ENCODE data around the gene TMEM69. TPM values are rescaled to one million over a fixed set of nuclear protein-coding genes. Genes with fewer than 3 reads are reported as not detected.

Gene TMEM69
- polyA plus RNA-seq, 1 donor from 2014 or later, result 28.6 TPM

DNA sequence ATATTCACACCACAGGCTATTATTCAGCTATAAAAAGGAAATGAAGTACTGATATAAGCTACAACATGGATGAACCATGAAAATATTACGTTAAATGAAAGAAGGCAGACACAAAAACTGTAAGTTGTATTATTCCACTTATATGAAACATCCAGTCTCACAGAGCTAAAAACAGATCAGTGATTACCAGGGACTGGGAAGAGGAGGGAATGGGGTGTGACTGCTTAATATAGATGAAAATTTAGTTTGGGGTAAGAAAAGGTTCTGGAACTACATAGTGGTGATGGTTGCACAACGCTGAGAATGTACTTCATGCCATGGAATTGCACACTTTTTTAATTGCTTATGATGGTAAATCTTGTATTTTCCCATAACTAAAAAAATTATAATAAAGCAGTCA is 21.1 kb upstream of the TMEM69 start:
- no peaks in the 10 kb centered on the region for H3K9me3 ChIP-seq (ENCODE audit: low read length)
- H2AFZ ChIP-seq (ENCODE audit: low read depth, low read length), result no peak overlapping the region
- no peaks in the 10 kb centered on the region for H4K20me1 ChIP-seq (ENCODE audit: insufficient read depth)
- H3K79me2 ChIP-seq (replicated peaks; ENCODE audit: insufficient read depth, low read length), result peaks cover 82% of the 10 kb centered on the region
- H3K4me2 ChIP-seq (ENCODE audit: low read length), result no peak overlapping the region
- H3K27me3 ChIP-seq (ENCODE audit: insufficient read depth, low read depth, low read length), result no peaks in the 10 kb centered on the region
- H3K9ac ChIP-seq (ENCODE audit: low read length), result no peak overlapping the region
- no peaks in the 10 kb centered on the region for H3K9me2 ChIP-seq (ENCODE audit: insufficient read depth, low read length)
- H3F3A ChIP-seq (ENCODE audit: insufficient read depth, low read length, poor library complexity, severe bottlenecking), result no peaks in the 10 kb centered on the region
- TF ChIP-seq EP300 (conservative IDR thresholded peaks at IDR 0.05; ENCODE audit: poor library complexity, severe bottlenecking) (no peak), RAD21 (conservative IDR thresholded peaks at IDR 0.05) (no peak), MXI1 (conservative IDR thresholded peaks at IDR 0.05; ENCODE audit: poor library complexity, severe bottlenecking) (no peak), REST (IDR thresholded peaks at IDR 0.05; ENCODE audit: borderline replicate concordance) (no peak), SMC3 (conservative IDR thresholded peaks at IDR 0.05; ENCODE audit: poor library complexity) (no peak), POLR2AphosphoS5 (IDR thresholded peaks at IDR 0.05) (no peak), EZH2 (IDR thresholded peaks at IDR 0.05; ENCODE audit: borderline replicate concordance, insufficient read depth, low read length, poor library complexity, severe bottlenecking) (no peak)
- TF ChIP-seq, protein P1, sequence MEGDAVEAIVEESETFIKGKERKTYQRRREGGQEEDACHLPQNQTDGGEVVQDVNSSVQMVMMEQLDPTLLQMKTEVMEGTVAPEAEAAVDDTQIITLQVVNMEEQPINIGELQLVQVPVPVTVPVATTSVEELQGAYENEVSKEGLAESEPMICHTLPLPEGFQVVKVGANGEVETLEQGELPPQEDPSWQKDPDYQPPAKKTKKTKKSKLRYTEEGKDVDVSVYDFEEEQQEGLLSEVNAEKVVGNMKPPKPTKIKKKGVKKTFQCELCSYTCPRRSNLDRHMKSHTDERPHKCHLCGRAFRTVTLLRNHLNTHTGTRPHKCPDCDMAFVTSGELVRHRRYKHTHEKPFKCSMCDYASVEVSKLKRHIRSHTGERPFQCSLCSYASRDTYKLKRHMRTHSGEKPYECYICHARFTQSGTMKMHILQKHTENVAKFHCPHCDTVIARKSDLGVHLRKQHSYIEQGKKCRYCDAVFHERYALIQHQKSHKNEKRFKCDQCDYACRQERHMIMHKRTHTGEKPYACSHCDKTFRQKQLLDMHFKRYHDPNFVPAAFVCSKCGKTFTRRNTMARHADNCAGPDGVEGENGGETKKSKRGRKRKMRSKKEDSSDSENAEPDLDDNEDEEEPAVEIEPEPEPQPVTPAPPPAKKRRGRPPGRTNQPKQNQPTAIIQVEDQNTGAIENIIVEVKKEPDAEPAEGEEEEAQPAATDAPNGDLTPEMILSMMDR (IDR thresholded peaks at IDR 0.05; ENCODE audit: poor library complexity, severe bottlenecking), result no peak
- H3K4me3 ChIP-seq (ENCODE audit: low read length), result no peak overlapping the region
- H3K36me3 ChIP-seq (ENCODE audit: insufficient read depth, low read length), result no peaks in the 10 kb centered on the region
- no peak overlapping the region for H3K27ac ChIP-seq (ENCODE audit: low read length)

- H3K79me2 ChIP-seq (replicated peaks; ENCODE audit: insufficient read depth, low read length), result peaks cover 78% of the 10 kb centered on the region
- no peaks in the 10 kb centered on the region for H3K27me3 ChIP-seq (ENCODE audit: insufficient read depth, low read depth, low read length)
- no peaks in the 10 kb centered on the region for H3K36me3 ChIP-seq (ENCODE audit: insufficient read depth, low read length)
- no peaks in the 10 kb centered on the region for H3K9me3 ChIP-seq (ENCODE audit: low read length)
- H3K9me2 ChIP-seq (ENCODE audit: insufficient read depth, low read length), result no peaks in the 10 kb centered on the region
- TF ChIP-seq SMC3 (conservative IDR thresholded peaks at IDR 0.05; ENCODE audit: poor library complexity) (no peak), EP300 (conservative IDR thresholded peaks at IDR 0.05; ENCODE audit: poor library complexity, severe bottlenecking) (no peak), REST (IDR thresholded peaks at IDR 0.05; ENCODE audit: borderline replicate concordance) (no peak), EZH2 (IDR thresholded peaks at IDR 0.05; ENCODE audit: borderline replicate concordance, insufficient read depth, low read length, poor library complexity, severe bottlenecking) (no peak), RAD21 (conservative IDR thresholded peaks at IDR 0.05) (no peak), MXI1 (conservative IDR thresholded peaks at IDR 0.05; ENCODE audit: poor library complexity, severe bottlenecking) (no peak), TAF1 (IDR thresholded peaks at IDR 0.05; ENCODE audit: low read depth) (no peak), POLR2AphosphoS5 (IDR thresholded peaks at IDR 0.05) (no peak)
- TF ChIP-seq, protein P1 (IDR thresholded peaks at IDR 0.05; ENCODE audit: poor library complexity, severe bottlenecking), result no peak
- H3K4me2 ChIP-seq (ENCODE audit: low read length), result no peak overlapping the region
- no peak overlapping the region for H3K4me3 ChIP-seq (ENCODE audit: low read length)
- no peaks in the 10 kb centered on the region for H4K20me1 ChIP-seq (ENCODE audit: insufficient read depth)
- H2AFZ ChIP-seq (ENCODE audit: low read depth, low read length), result no peak overlapping the region
- no peak overlapping the region for H3K27ac ChIP-seq (ENCODE audit: low read length)
- no peaks in the 10 kb centered on the region for H3F3A ChIP-seq (ENCODE audit: insufficient read depth, low read length, poor library complexity, severe bottlenecking)
- H3K9ac ChIP-seq (ENCODE audit: low read length), result no peak overlapping the region
Measured at GRCh38 chr1:45667321-45668111, 20.5 kb upstream of the TMEM69 start.

Data from neural cell (in vitro differentiated cells).